OCI-LY1 (cell line): ENCODE results near the gene ZNF385D.

Experiments used
- H2AFZ ChIP-seq: fragments of 200-600 bp; sonication (generic), shearing (Covaris generic); 2 replicates; pipeline ENCODE4 v1.6.0; 2014; ENCODE audit warnings: antibody characterized with exemption, mild to moderate bottlenecking, low read length
- H3F3A ChIP-seq: fragments of 200-600 bp; sonication (generic), shearing (Covaris generic); 2 replicates; pipeline ENCODE4 v1.6.0; 2014; ENCODE audit warnings: mild to moderate bottlenecking, antibody characterized with exemption, low read length, moderate library complexity; ENCODE audit not compliant: insufficient read depth
- H3K27ac ChIP-seq: fragments of 200-600 bp; sonication (generic); 2 replicates; pipeline ENCODE4 v1.5.1; 2014; ENCODE audit warnings: low read length, mixed run types, mild to moderate bottlenecking, low read depth; ENCODE audit not compliant: poor library complexity, severe bottlenecking
- H3K27me3 ChIP-seq: fragments of 200-600 bp; sonication (generic); 2 replicates; pipeline ENCODE4 v1.6.0; 2014; ENCODE audit warnings: antibody characterized with exemption, mild to moderate bottlenecking, low read length, moderate library complexity; ENCODE audit not compliant: insufficient read depth
- H3K36me3 ChIP-seq: fragments of 200-600 bp; sonication (generic); 2 replicates; pipeline ENCODE4 v1.6.1; 2014; ENCODE audit warnings: mild to moderate bottlenecking, antibody characterized with exemption, low read length, moderate library complexity, mixed read lengths; ENCODE audit not compliant: insufficient read depth
- H3K4me1 ChIP-seq: fragments of 200-600 bp; sonication (generic); 2 replicates; pipeline ENCODE4 v1.5.1; 2014; ENCODE audit warnings: mild to moderate bottlenecking, low read length, moderate library complexity; ENCODE audit not compliant: insufficient read depth, severe bottlenecking
- H3K4me2 ChIP-seq: fragments of 200-600 bp; sonication (generic), shearing (Covaris generic); 2 replicates; pipeline ENCODE4 v1.6.1; 2014; ENCODE audit warnings: low read length
- H3K4me3 ChIP-seq: fragments of 200-600 bp; sonication (generic); 2 replicates; pipeline ENCODE4 v1.5.1; 2014; ENCODE audit warnings: low read length, low read depth, mild to moderate bottlenecking, mixed read lengths; ENCODE audit not compliant: poor library complexity, severe bottlenecking
- H3K79me2 ChIP-seq: fragments of 200-600 bp; shearing (Covaris generic); 2 replicates; pipeline ENCODE4 v1.6.1; 2016; ENCODE audit warnings: mixed run types, low read length, mixed read lengths; ENCODE audit not compliant: insufficient read depth
- H3K9ac ChIP-seq: fragments of 200-600 bp; sonication (generic), shearing (Covaris generic); 2 replicates; pipeline ENCODE4 v1.6.1; 2014; ENCODE audit warnings: mild to moderate bottlenecking, low read length, mixed read lengths
- H3K9me2 ChIP-seq: fragments of 200-600 bp; sonication (generic), shearing (Covaris generic); 2 replicates; pipeline ENCODE4 v1.6.1; 2014; ENCODE audit warnings: low read depth, mild to moderate bottlenecking, low read length, mixed read lengths
- H3K9me3 ChIP-seq: fragments of 200-600 bp; shearing (Covaris generic); 2 replicates; pipeline ENCODE4 v1.6.1; 2014; ENCODE audit warnings: low read length, mixed read lengths
- H4K20me1 ChIP-seq: fragments of 200-600 bp; sonication (generic), shearing (Covaris generic); 2 replicates; pipeline ENCODE4 v1.6.0; 2016; ENCODE audit warnings: mild to moderate bottlenecking, low read length; ENCODE audit not compliant: insufficient read depth
- EZH2 ChIP-seq: fragments of 200-600 bp; sonication (generic), shearing (Covaris generic); IDR thresholded peaks from 2 replicates; pipeline ENCODE4 v1.8.0; 2017; ENCODE audit warnings: borderline replicate concordance, mixed run types, mild to moderate bottlenecking, antibody characterized with exemption, low read length, moderate library complexity, mixed read lengths
- TF ChIP-seq, protein P1 (sequence below): fragments of 200-600 bp; sonication (generic), shearing (Covaris generic); IDR thresholded peaks from 2 replicates; pipeline ENCODE4 v1.5.1; 2017; ENCODE audit warnings: mild to moderate bottlenecking, antibody characterized with exemption, low read length, moderate library complexity, mixed read lengths

Gene ZNF385D

DNA sequence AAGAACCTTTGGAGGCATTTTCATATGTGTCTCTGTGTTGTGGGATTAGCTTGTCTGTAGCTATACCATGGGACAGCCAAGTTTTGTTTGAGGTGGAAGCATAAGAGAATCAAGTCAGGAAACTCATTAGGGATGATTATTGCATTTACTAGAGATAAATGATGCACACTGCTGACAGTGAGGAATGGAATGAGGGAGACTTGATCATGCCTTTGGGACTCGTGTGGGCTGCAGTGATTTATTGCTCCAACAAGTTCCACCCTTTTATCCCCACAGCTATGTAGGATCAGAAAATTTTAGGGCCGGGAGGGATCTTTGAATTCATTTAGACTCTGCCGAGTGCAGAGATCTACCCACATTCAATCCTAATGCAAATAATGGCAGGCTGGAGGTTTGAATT, 16.3 kb downstream of the ZNF385D start:
- H3K27ac ChIP-seq, result no peak overlapping the region
- no peaks in the 10 kb centered on the region for H3K9me3 ChIP-seq
- no peak overlapping the region for H2AFZ ChIP-seq
- no peaks in the 10 kb centered on the region for H3K79me2 ChIP-seq
- H3K4me2 ChIP-seq, result no peak overlapping the region
- H3K9ac ChIP-seq, result no peak overlapping the region
- H3K9me2 ChIP-seq, result no peaks in the 10 kb centered on the region
- H4K20me1 ChIP-seq, result no peaks in the 10 kb centered on the region
- no peaks in the 10 kb centered on the region for H3K4me1 ChIP-seq
- TF ChIP-seq EZH2, result no peak
- TF ChIP-seq, protein P1, sequence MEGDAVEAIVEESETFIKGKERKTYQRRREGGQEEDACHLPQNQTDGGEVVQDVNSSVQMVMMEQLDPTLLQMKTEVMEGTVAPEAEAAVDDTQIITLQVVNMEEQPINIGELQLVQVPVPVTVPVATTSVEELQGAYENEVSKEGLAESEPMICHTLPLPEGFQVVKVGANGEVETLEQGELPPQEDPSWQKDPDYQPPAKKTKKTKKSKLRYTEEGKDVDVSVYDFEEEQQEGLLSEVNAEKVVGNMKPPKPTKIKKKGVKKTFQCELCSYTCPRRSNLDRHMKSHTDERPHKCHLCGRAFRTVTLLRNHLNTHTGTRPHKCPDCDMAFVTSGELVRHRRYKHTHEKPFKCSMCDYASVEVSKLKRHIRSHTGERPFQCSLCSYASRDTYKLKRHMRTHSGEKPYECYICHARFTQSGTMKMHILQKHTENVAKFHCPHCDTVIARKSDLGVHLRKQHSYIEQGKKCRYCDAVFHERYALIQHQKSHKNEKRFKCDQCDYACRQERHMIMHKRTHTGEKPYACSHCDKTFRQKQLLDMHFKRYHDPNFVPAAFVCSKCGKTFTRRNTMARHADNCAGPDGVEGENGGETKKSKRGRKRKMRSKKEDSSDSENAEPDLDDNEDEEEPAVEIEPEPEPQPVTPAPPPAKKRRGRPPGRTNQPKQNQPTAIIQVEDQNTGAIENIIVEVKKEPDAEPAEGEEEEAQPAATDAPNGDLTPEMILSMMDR, result no peak
- H3K27me3 ChIP-seq, result no peaks in the 10 kb centered on the region
- H3K36me3 ChIP-seq, result no peaks in the 10 kb centered on the region
- H3K4me3 ChIP-seq, result no peak overlapping the region
- no peaks in the 10 kb centered on the region for H3F3A ChIP-seq

DNA sequence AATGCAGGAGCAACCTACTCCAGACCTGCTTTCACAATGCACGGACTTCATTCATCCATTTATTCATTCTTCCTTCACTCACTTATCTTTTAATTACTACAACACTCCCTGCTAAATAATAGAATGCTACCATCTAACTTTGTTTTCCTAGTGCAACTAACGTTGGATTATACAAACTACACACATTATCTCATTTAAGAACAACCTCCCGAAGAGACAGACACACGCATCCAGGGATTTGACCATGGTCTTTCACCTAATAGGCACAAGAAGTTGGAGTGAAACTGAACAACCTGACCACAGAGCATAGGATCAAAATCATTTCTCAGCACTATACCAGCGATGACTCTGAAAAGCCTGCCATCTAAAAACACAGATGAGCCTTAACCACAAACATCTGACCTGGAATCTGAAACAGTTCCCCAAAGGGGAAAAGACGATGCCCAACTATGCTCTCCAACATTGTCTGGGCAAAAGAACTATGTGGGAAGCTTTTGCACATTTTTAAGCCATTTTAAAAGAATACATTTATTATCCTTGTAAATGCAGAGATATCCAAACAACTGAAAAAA, 21.0 kb downstream of the ZNF385D start:
- no peaks in the 10 kb centered on the region for H3K9me3 ChIP-seq
- H3K9me2 ChIP-seq, result no peaks in the 10 kb centered on the region
- H2AFZ ChIP-seq, result no peak overlapping the region
- no peaks in the 10 kb centered on the region for H3K27me3 ChIP-seq
- no peaks in the 10 kb centered on the region for H3K4me1 ChIP-seq
- H3K4me3 ChIP-seq, result no peak overlapping the region
- TF ChIP-seq, protein P1, result no peak
- TF ChIP-seq EZH2, result no peak
- H3F3A ChIP-seq, result no peaks in the 10 kb centered on the region
- no peaks in the 10 kb centered on the region for H3K79me2 ChIP-seq
- no peak overlapping the region for H3K9ac ChIP-seq
- H3K4me2 ChIP-seq, result no peak overlapping the region
- H3K36me3 ChIP-seq, result no peaks in the 10 kb centered on the region
- no peaks in the 10 kb centered on the region for H4K20me1 ChIP-seq
- no peak overlapping the region for H3K27ac ChIP-seq

DNA sequence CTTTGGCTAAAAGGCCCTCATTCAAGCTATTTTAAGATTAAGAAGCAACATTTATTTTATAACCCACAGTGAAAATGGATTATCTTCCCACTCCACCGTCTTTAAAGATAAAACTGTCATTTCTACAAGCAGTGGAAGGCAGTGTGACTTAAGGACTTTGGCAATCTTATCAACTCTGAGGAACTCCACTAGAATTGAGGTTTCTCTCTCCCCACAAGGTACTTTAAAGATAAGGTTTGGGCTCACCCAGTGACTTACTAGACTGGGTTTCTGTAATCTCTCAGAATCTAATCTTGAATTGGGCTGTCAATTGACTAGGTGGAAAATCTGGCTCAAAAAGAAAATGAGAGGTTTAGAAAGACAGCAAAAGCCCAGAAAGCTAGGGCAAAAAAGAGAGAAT, 21.7 kb downstream of the ZNF385D start:
- Histone ChIP-seq H3K4me3 (no peak overlapping the region), H3K4me2 (no peak overlapping the region), H3K79me2 (no peaks in the 10 kb centered on the region), H3K9ac (no peak overlapping the region), H3K27me3 (no peaks in the 10 kb centered on the region), H3K36me3 (no peaks in the 10 kb centered on the region), H3F3A (no peaks in the 10 kb centered on the region), H3K9me2 (no peaks in the 10 kb centered on the region), H4K20me1 (no peaks in the 10 kb centered on the region), H2AFZ (no peak overlapping the region), H3K9me3 (no peaks in the 10 kb centered on the region), H3K27ac (no peak overlapping the region), H3K4me1 (no peaks in the 10 kb centered on the region)
- TF ChIP-seq, protein P1, result no peak
- TF ChIP-seq EZH2, result no peak
